Vagina (tissue), 2 donors: Measurements from ENCODE around the gene CDHR3. TPM values are rescaled to one million over a fixed set of nuclear protein-coding genes. Genes with fewer than 3 reads are reported as not detected.

Experiments used
- DNase-seq, 2 donors: peaks; one replicate each; pipeline ENCODE4 v3.0.0-alpha.2; 2017; ENCODE audit errors: extremely low spot score in 2 of 2
- H3K27ac ChIP-seq: fragments of 200-600 bp; sonication (generic); one replicate; pipeline ENCODE4 v1.5.1; 2019
- H3K27me3 ChIP-seq: fragments of 200-600 bp; sonication (generic); one replicate; pipeline ENCODE4 v1.5.1; 2019
- H3K36me3 ChIP-seq, 2 donors: fragments of 200-600 bp; sonication (generic); one replicate each; pipeline ENCODE4 v1.5.1; 2017 to 2019
- H3K4me1 ChIP-seq: fragments of 200-600 bp; sonication (generic); one replicate; pipeline ENCODE4 v1.5.1; 2019
- H3K4me3 ChIP-seq, 2 donors: fragments of 200-600 bp; sonication (generic); 1 replicate in 1 of 2; 2 replicates in 1 of 2; pipeline ENCODE4 v1.5.1; 2016 to 2019
- H3K9me3 ChIP-seq: fragments of 200-600 bp; sonication (generic); one replicate; pipeline ENCODE4 v1.5.1; 2019
- POLR2A ChIP-seq, 2 donors: fragments of 450-650 bp; IDR thresholded peaks; one replicate each; pipeline ENCODE4 v1.6.1; 2017; ENCODE audit warnings: antibody characterized with exemption in 2 of 2, mild to moderate bottlenecking in 2 of 2, moderate library complexity in 2 of 2
- POLR2AphosphoS5 ChIP-seq, 2 donors: sonication (generic); formaldehyde crosslinking; IDR thresholded peaks; one replicate each; pipeline ENCODE4 v1.9.0; 2017; ENCODE audit warnings: antibody characterized with exemption in 2 of 2, mild to moderate bottlenecking in 2 of 2, low read depth in 1 of 2; ENCODE audit not compliant: insufficient read depth in 1 of 2
- intact Hi-C: fragments of 100-400 bp; cut with DNase I; formaldehyde crosslinking; loops from one replicate; pipeline ENCODE4 v1.15.1; 2023
- total RNA-seq: library from RNA; depleted of rRNA; stranded (reverse); fragments of >200 nt; gene quantifications from one replicate; pipeline ENCODE4 v1.2.3, GENCODE V29; 2016
- TF ChIP-seq, protein P1 (sequence below), 3 experiments: fragments of 450-650 bp in 2 of 3; fragments of 200-600 bp in 1 of 3; sonication (generic) in 1 of 3; IDR thresholded peaks; one replicate each; pipeline ENCODE4 v1.5.1; 2017 to 2019; ENCODE audit warnings: antibody characterized with exemption in 3 of 3, mild to moderate bottlenecking in 2 of 3, moderate library complexity in 2 of 3

Gene CDHR3
- total RNA-seq, 1 donor from 2014 or later: 8.8 TPM

DNA sequence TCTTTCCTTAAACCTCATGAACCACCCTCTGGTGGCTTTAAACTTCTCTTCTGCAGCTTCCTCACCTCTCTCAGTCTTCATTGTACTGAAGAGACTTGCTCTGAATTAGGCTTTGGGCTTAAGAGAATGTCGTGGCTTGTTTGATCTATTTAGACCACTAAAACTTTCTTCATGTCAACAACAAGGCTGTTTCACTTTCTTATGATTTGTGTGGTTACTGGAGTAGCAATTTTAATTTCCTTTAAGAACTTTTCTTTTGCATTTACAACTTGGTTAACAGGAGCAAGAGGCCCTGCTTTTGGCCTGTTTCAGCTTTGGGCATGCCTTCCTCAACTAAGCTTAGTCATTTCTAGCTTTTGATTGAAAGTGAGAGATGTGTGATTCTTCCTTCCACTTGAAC lies 38.1 kb upstream of the CDHR3 start:
- no peaks in the 10 kb centered on the region for H3K9me3 ChIP-seq
- H3K27ac ChIP-seq: no peak overlapping the region
- DNase-seq: no peak
- H3K27me3 ChIP-seq: no peaks in the 10 kb centered on the region
- intact Hi-C loops: no loop called here
- no peak overlapping the region for H3K4me3 ChIP-seq
- TF ChIP-seq POLR2A (IDR thresholded peaks at IDR 0.05) (no peak), POLR2AphosphoS5 (IDR thresholded peaks at IDR 0.05; ENCODE audit: insufficient read depth in 1 of 2, low read depth in 1 of 2) (no peak)
- TF ChIP-seq, protein P1, sequence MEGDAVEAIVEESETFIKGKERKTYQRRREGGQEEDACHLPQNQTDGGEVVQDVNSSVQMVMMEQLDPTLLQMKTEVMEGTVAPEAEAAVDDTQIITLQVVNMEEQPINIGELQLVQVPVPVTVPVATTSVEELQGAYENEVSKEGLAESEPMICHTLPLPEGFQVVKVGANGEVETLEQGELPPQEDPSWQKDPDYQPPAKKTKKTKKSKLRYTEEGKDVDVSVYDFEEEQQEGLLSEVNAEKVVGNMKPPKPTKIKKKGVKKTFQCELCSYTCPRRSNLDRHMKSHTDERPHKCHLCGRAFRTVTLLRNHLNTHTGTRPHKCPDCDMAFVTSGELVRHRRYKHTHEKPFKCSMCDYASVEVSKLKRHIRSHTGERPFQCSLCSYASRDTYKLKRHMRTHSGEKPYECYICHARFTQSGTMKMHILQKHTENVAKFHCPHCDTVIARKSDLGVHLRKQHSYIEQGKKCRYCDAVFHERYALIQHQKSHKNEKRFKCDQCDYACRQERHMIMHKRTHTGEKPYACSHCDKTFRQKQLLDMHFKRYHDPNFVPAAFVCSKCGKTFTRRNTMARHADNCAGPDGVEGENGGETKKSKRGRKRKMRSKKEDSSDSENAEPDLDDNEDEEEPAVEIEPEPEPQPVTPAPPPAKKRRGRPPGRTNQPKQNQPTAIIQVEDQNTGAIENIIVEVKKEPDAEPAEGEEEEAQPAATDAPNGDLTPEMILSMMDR (IDR thresholded peaks at IDR 0.05): no peak
- no peaks in the 10 kb centered on the region for H3K4me1 ChIP-seq
- H3K36me3 ChIP-seq: peaks cover 0 to 4% of the 10 kb centered on the region in 2 donors

DNA sequence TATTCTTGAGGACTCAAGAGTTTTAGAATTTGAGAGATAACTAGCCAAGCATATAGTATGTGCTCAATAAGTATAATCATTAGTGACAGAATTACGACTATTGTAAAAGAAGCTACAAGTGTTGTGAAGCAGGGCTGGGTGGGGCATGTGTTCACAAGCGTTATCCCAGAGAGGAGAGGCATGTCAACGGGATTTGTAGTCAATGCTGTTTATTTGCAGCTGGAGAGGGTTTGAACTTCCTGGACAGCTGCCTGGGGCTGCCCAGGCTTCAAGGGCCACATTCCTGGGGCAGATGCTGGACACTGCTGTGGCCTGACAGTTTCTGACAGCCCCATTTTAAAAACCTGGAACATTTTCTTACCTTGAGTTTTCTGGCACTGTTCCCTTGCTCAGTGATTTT lies 36.9 kb upstream of the CDHR3 start:
- DNase-seq: no peak
- TF ChIP-seq POLR2AphosphoS5 (IDR thresholded peaks at IDR 0.05; ENCODE audit: insufficient read depth in 1 of 2, low read depth in 1 of 2) (no peak), POLR2A (IDR thresholded peaks at IDR 0.05) (no peak)
- no peak overlapping the region for H3K27ac ChIP-seq
- H3K4me3 ChIP-seq: no peak overlapping the region
- H3K27me3 ChIP-seq: no peaks in the 10 kb centered on the region
- intact Hi-C loops: no loop called here
- peaks cover 0 to 4% of the 10 kb centered on the region in 2 donors for H3K36me3 ChIP-seq
- H3K9me3 ChIP-seq: no peaks in the 10 kb centered on the region
- no peaks in the 10 kb centered on the region for H3K4me1 ChIP-seq

DNA sequence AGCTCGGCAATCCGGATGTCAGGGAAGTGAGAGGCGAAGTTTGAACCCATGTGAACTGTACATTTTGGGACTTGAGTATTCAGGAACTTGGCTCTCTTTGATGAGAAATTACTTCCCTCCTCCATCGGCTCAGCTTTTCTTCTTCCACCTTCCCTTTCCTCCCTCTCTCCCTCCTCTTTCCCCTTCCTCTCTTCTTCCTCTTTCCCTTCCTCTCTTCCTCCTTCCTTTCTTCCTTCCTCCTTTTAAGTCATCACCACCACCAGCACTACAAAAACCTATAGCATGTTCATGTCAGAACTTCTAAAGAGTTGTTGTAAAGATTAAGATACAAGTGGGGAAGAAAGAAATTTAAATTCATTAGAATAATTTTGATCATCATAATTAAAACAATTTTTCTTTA lies 31.9 kb upstream of the CDHR3 start:
- no peaks in the 10 kb centered on the region for H3K36me3 ChIP-seq
- TF ChIP-seq POLR2AphosphoS5 (IDR thresholded peaks at IDR 0.05; ENCODE audit: insufficient read depth in 1 of 2, low read depth in 1 of 2) (no peak), POLR2A (IDR thresholded peaks at IDR 0.05) (no peak)
- TF ChIP-seq, protein P1 (IDR thresholded peaks at IDR 0.05): no peak
- H3K4me1 ChIP-seq: peaks cover 21% of the 10 kb centered on the region
- no peaks in the 10 kb centered on the region for H3K27me3 ChIP-seq
- intact Hi-C loops: no loop called here
- no peak overlapping the region for H3K4me3 ChIP-seq
- no peak overlapping the region for H3K27ac ChIP-seq
- no peak for DNase-seq
- no peaks in the 10 kb centered on the region for H3K9me3 ChIP-seq

DNA sequence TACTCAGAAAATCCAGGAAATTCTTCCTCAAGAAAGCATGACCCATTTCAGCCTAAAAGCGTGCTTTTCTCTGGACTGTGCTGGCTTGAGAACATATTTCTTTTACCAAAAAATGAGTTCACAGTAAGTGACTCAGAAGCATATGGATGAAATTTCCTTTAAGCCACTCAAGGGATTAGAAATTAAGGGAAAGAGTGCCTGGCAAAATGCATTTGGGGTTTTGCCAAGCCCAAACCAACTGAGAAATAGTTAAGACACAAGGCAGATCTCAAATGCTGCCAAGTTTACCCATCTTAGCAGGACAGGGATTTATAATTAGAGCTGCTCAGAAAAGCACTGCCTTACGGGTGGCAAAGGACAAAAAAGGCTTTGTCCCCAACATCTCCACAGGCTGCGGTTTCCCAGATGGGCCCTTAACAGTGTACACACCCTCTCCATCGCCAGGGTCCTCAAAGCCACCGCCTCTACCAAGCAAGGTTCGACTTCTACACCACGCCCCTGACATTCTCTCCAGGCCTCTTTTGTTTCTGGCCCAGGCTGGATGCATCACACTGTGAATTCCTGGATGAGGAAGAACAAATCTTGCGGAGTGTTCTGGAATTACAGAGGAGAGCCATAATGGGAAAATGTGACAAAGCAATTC lies 30.1 kb upstream of the CDHR3 start:
- peak overlapping the region; percentile 50 for H3K27ac ChIP-seq
- no peaks in the 10 kb centered on the region for H3K9me3 ChIP-seq
- intact Hi-C loops: no loop called here
- H3K4me1 ChIP-seq: peaks cover 21% of the 10 kb centered on the region
- no peak overlapping the region for H3K4me3 ChIP-seq
- DNase-seq: no peak
- H3K36me3 ChIP-seq: no peaks in the 10 kb centered on the region
- no peak for TF ChIP-seq POLR2A (IDR thresholded peaks at IDR 0.05)
- TF ChIP-seq, protein P1 (IDR thresholded peaks at IDR 0.05): no peak
- TF ChIP-seq POLR2AphosphoS5 (IDR thresholded peaks at IDR 0.05; ENCODE audit: insufficient read depth in 1 of 2, low read depth in 1 of 2): no peak
- no peaks in the 10 kb centered on the region for H3K27me3 ChIP-seq

DNA sequence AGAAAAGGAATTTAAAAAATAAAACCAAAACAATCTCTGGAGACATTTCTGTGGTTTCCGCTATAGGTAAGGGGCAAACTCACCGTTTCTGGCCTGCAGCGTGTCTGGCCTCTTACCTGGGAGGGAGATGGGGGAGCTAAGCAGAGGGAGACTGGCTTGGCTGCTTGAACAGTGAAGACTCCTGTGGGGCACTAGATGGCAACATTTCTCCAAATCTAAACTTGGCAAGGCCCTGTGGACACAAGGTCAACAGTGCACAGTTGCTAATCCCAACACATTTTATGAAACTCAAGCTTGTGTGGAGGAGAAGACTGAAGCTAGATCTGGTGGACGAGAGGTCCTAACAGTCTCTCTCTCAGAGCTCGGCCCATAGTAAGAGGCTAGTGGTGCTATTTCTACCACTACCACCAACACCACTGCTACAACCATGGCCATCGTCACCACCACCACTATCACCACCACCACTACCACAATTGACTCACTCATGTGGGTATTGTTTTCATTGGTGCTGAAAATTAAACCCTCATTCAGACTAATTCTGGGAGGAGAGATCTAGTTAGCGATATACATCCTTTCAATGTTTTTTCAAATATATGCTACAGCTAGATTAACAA lies 28.4 kb upstream of the CDHR3 start:
- TF ChIP-seq, protein P1 (IDR thresholded peaks at IDR 0.05): no peak
- TF ChIP-seq POLR2A (IDR thresholded peaks at IDR 0.05) (no peak), POLR2AphosphoS5 (IDR thresholded peaks at IDR 0.05; ENCODE audit: insufficient read depth in 1 of 2, low read depth in 1 of 2) (no peak)
- peak overlapping the region; percentile 50 for H3K27ac ChIP-seq
- H3K4me1 ChIP-seq: peaks cover 21% of the 10 kb centered on the region
- no peak overlapping the region for H3K4me3 ChIP-seq
- H3K9me3 ChIP-seq: no peaks in the 10 kb centered on the region
- no peaks in the 10 kb centered on the region for H3K36me3 ChIP-seq
- intact Hi-C loops: loop anchor here (5.0 kb wide), 1 partner anchor 108 kb away; no protein-coding TSS in a partner anchor
- no peaks in the 10 kb centered on the region for H3K27me3 ChIP-seq
- DNase-seq: no peak
